Measurements from ENCODE around the gene NGB. TPM values are rescaled to one million over a fixed set of nuclear protein-coding genes. Genes with fewer than 3 reads are reported as not detected.

NGB gene
- total RNA-seq, 2 donors from 2014 or later: 1.5 TPM; not detected in 1

- H3K27me3 ChIP-seq: peaks cover 15% of the 10 kb centered on the region
- DNase-seq: no peak
- H3K36me3 ChIP-seq: no peaks in the 10 kb centered on the region
Observed at GRCh38 chr14:77268989-77269600, 1.9 kb downstream of the NGB start.

GRCh38 chr14:77267937-77268699 is 2.9 kb downstream of the NGB start:
- Histone ChIP-seq H3K4me1 (no peaks in the 10 kb centered on the region), H3K27me3 (peaks cover 15% of the 10 kb centered on the region), H3K9ac (ENCODE audit: low read depth in 2 of 2, low read length in 2 of 2) (no peak overlapping the region), H3K4me3 (no peak overlapping the region), H3K36me3 (no peaks in the 10 kb centered on the region), H3K9me3 (no peaks in the 10 kb centered on the region), H3K27ac (no peak overlapping the region)
- TF ChIP-seq CTCF (IDR thresholded peaks at IDR 0.05): no peak
- no peak for DNase-seq
- intact Hi-C loops (cut with DNase I): no loop called here

More at GRCh38 chr14:77268989-77269600, 1.9 kb downstream of the NGB start:
- Histone ChIP-seq H3K4me3 (no peak overlapping the region), H3K27ac (no peak overlapping the region), H3K9me3 (no peaks in the 10 kb centered on the region), H3K9ac (ENCODE audit: low read depth in 2 of 2, low read length in 2 of 2) (no peak overlapping the region), H3K4me1 (no peaks in the 10 kb centered on the region)
- no peak for TF ChIP-seq CTCF (IDR thresholded peaks at IDR 0.05)
- intact Hi-C loops (cut with DNase I): no loop called here

- Histone ChIP-seq H3K4me3 (no peak overlapping the region), H3K36me3 (no peaks in the 10 kb centered on the region), H3K27me3 (peaks cover 12% of the 10 kb centered on the region), H3K9ac (ENCODE audit: low read depth in 2 of 2, low read length in 2 of 2) (no peak overlapping the region), H3K9me3 (no peaks in the 10 kb centered on the region), H3K27ac (no peak overlapping the region), H3K4me1 (no peaks in the 10 kb centered on the region)
- TF ChIP-seq CTCF (IDR thresholded peaks at IDR 0.05): no peak
- intact Hi-C loops (cut with DNase I): no loop called here
- DNase-seq: no peak
Observed at GRCh38 chr14:77266336-77266735, 4.7 kb downstream of the NGB start.

- Histone ChIP-seq H3K4me1 (no peaks in the 10 kb centered on the region), H3K4me3 (no peak overlapping the region), H3K9ac (ENCODE audit: low read depth in 2 of 2, low read length in 2 of 2) (no peak overlapping the region), H3K9me3 (no peaks in the 10 kb centered on the region), H3K36me3 (no peaks in the 10 kb centered on the region), H3K27me3 (peaks cover 6% of the 10 kb centered on the region), H3K27ac (no peak overlapping the region)
- intact Hi-C loops (cut with DNase I): no loop called here
- no peak for TF ChIP-seq CTCF (IDR thresholded peaks at IDR 0.05)
- DNase-seq: no peak
Observed at GRCh38 chr14:77265561-77266335, 5.3 kb downstream of the NGB start.

GRCh38 chr14:77265187-77265515 is 5.9 kb downstream of the NGB start:
- H3K4me3 ChIP-seq: no peak overlapping the region
- no peak for TF ChIP-seq CTCF (IDR thresholded peaks at IDR 0.05)
- H3K9me3 ChIP-seq: no peaks in the 10 kb centered on the region
- H3K4me1 ChIP-seq: no peaks in the 10 kb centered on the region
- DNase-seq: no peak
- no peaks in the 10 kb centered on the region for H3K36me3 ChIP-seq
- intact Hi-C loops (cut with DNase I): no loop called here
- H3K27me3 ChIP-seq: no peaks in the 10 kb centered on the region
- no peak overlapping the region for H3K27ac ChIP-seq
- H3K9ac ChIP-seq (ENCODE audit: low read depth in 2 of 2, low read length in 2 of 2): no peak overlapping the region

Data from colonic mucosa (tissue), 4 donors.